Activated T-helper 9 cell treated with anti-CD3 and anti-CD28 coated beads, Interleukin-2, amount 50 U/mL, for 16 hours (primary cell): ENCODE measurements around the gene CCNA2.

ENCODE experiments used
- DNase-seq: peaks from one replicate; pipeline ENCODE4 v3.0.0-alpha.2; 2020; ENCODE audit warnings: low read depth

CCNA2 gene

GRCh38 chr4:121776610-121777401 is 46.9 kb downstream of the CCNA2 start:
- DNase-seq: no peak

GRCh38 chr4:121773883-121774282 is 49.8 kb downstream of the CCNA2 start:
- no peak for DNase-seq

- no peak for DNase-seq
These were observed 51.8 kb downstream of the CCNA2 start for GRCh38 chr4:121771869-121772268.

GRCh38 chr4:121769341-121769740 is 54.3 kb downstream of the CCNA2 start:
- no peak for DNase-seq

- DNase-seq: no peak
These were observed 56.5 kb downstream of the CCNA2 start for GRCh38 chr4:121767166-121767565.
